CD4-positive, alpha-beta T cell treated with Interleukin-10 for 1 hour (primary cell): ENCODE data around the gene DIS3L2.

Experiments
- DNase-seq: peaks from one replicate; pipeline ENCODE4 v3.0.0-alpha.2; 2020

The DIS3L2 gene

DNA sequence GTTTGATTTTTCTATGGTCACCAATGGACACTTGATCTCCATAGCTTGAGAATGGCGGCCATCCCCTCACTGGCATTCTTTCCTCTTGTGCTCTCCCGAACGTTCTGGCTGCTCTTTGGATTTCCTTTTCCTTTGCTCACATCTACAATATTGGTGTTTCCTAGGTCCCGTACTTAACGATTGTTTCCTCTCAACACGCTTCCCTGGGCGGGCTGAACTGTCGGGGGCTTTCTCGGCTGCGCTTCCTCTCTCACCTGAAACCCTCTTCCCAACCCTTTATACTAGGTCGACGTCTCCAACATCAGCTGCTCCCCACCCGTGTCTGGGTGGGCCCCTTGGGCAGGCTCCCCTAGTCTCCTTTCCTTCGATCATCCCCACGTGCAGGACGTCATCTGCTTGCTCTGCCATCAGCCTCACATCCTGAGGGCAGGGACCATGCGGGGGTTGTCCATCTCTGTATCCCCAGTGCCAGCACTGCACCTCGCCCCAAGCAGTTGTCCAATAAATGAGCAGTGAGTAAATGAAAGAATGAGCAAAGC is 634 bp upstream of the DIS3L2 start:
- DNase-seq: no peak

DNA sequence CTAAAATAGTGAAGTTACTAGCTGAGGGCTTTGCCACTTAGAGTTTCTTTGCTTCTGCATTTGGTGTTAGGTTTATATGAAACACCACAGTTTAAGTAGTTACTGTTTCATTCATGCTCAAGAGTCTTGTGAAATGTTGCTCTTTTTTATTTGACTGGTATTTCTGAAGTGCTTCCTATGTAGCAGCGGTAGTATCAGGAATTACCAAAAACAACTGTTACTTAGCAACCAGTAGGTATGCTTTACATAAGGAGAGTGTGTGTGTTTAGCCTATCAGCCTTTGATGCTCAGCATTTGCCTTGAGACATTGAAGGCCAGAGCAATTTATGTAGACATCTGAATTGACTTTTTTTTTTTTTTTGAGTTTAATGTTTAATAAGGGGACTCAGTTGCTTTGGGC is 3.6 kb downstream of the DIS3L2 start:
- no peak for DNase-seq

DNA sequence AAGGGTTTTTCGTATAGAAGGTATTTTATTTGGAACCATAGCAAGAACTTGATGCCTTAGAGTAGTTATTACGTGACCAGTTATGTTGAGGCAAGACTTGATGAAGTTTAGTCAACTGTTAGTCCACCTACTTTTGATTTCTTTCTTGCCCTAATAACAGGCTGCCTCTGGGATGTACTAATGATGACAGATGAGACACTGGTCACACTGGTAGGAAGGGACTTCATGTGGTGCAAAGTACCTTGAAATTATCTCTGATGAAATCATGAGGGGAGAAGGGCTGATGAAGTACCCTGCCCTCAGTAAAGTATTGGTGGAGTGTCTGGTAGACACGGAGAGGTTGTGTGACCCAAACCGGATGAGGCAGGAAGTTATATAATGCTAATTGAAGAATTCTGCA is 5.4 kb downstream of the DIS3L2 start:
- DNase-seq: no peak

DNA sequence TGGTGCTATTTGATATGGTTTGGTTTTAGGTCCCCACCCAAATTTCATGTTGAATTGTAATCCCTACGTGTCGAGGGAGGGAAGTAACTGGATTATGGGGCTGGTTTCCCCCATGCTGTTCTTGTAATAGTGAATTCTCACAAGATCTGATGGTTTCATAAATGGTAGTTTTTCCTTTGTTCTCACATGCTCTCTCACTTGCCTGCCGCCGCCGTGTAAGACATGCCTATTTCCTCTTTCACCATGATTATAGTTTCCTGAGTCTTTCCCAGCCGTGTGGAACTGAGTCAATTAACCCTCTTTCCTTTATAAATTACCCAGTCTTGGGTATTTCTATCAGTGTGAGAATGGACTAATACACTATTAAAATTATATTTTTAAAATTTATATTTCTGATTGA is 7.3 kb downstream of the DIS3L2 start:
- DNase-seq: no peak

DNA sequence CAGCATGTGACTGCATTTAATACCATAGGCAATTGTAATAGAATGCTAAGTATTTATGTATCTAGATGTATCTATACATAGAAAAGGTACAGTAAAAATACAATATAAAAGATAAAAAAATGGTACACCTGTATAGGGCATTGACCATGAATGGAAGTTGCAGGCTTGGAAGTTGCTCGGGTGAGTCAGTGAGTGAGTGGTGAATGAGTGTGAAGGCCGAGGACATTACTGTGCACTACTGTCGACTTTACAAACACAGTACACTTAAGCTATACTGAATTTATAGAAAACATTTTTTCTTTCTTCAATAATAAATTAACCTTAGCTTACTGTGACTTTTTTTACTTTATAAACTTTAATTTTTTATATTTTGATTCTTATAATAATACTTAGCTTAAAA is 8.9 kb downstream of the DIS3L2 start:
- no peak for DNase-seq

DNA sequence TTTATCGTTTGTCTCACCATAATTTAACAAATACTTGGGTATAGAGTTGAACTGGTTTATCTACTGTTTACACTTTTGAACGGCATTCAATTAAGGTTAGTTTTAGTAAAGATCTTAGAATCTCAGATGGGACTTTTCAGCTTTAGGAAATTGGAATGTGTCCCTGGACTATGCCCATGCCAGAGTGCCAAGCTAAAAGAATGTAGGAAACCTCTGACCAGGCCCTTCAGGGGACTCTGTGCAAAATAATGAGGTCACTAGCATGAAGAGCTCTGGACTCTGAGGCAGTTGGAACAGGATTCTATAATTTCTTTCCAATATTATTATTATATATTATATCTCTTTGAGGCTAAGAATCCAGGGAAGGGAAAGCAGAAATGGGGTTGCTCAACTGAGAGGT is 13.5 kb downstream of the DIS3L2 start:
- no peak for DNase-seq

DNA sequence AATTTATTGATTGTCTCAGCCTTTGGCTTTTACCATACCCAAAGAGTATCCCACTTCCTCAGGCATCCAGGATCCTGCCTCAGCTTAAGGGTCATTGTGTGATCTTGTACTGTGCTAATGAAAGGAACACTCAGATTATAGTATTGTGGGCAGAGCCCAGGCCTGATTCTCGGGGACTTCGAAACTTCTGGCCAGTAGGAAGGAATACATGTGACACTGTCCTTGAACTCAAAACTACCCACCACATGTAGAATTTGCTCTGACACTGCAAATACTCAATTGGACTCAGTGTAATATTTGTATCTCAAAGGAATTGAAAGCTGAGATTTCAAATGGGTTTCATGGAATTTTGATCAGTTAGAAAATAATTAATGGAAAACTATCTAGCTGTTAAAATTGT is 15.9 kb downstream of the DIS3L2 start:
- no peak for DNase-seq

DNA sequence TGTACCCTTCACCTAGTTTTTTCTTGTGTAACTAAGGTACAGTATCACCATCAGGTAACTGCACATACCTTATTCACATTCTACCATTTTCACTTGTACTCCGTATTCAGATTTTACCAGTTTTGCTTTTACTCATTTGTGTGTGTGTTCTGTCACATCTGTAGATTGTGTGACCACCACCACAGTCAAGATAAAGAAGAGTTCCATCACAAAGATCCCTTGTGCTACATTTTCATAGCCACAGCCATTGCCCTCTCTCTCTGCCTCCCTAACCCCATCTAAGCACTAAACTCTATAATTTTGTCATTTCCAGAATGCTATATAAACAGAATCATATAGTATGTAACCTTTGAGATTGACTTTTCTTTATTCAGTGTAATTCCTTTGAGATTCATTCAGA is 23.5 kb downstream of the DIS3L2 start:
- DNase-seq: no peak

DNA sequence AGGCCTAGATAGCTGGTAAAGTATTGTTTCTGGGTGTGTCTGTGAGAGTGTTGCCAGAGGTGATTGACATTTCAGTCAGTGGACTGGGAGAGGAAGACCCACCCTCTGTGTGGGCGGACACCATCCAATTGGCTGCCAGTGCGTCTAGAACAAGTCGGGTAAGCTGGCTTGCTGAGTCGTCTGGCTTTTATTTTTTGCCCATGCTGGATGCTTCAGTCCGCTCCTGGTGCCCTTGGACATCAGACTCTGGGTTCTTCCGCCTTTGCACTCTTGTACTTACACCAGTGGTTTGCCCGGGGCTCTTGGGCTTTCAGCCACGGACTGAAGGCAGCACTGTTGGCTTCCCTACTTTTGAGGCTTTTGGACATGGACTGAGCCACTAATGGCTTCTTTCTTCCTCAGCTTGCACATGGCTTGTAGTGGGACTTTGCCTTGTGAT is 24.3 kb downstream of the DIS3L2 start:
- no peak for DNase-seq

DNA sequence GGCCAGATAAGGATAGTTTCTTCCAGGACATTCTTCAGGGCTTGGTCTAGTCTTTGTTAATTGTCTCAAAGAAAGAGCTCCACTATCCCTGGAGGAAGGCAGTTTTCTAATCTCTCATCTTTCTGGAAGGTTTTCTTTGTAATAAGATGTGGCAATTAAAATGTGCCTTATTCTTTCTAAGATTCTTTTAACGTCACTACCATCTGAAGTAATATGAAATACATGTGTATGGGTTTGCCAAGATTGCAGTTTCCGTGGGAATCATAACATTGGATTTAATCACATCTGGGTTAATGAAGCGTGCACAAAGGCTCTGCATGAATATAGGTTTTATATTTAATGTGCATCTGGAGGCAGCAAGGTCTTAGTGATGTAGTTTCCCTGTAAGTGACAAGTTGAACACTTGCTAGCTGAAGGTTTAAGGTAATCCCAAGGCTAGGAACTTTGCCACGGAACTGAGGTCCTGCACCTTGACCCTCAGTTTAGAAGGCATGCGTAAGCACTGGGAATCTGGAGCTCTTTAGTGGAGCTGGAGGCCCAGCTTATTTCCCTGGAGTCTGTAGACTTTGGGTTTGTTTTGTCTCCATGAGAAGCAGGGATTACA is 25.7 kb downstream of the DIS3L2 start:
- no peak for DNase-seq

DNA sequence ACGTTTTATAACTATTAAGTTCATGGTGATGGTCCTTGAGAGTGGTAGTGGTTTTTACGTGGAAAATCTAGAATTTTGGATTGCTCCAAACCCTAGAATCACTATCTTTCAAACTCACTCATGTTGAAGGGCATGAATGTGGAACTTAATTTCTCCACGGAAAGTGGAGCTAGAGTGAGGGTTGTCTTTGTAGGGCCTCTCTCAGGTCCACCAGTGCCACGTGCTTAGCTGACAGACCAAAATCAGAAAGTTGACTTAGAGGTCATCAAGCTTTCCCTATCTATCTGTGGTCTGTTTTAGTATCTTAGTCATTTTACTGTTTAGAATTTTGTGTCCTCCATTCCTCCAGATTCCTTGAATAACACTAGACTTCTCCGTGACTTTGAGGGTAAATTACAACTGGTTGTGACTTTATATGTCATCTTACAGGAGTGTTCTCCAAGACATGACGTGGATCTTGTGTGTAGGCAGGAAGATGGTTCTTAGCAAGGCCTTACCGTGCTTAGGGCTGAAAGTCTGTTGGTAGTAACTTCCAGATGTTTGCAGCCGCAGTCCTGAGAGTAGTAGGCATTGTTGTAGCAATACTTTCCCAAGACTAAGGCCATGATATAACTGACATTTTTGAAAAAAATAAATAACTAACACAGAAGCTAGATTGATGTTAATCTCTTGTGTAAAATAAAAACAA is 26.8 kb downstream of the DIS3L2 start:
- DNase-seq: no peak

DNA sequence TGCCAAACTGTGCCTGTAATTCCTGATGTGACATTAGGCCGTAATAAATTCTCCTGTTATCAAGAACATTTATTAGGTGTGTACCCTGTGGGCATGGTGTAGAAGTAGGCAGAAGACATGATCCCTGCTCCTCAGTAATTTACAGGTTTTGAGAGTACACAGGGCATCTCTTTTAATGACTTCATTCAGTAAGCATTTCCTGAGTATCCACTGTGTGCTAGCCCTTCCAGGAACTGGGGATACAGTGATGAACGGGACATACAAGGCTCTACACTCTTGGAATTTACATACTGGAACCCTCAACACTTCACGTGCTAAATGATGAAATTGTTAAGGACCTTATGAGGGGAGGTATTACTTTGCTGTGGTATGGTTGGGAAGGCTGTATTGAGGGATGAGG is 30.2 kb downstream of the DIS3L2 start:
- DNase-seq: no peak

DNA sequence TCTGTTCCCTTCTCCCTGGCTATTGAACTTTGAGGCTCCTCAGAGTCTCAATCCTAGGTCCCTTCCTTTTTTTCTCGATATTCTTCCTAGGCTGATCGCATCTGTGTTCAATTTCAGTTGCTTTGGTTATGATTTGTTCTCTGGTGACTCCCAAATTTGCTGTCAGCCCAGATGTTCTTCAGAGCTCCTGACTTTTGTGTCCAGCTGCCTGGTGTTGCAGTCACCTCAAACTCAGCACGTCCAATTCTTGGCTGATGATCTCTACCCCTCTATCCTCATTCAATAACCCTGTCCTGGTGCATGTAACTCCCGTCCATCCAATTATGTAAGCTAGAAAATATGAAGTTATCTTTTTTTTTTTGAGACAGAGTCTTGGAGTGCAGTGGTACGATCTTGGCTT is 31.4 kb downstream of the DIS3L2 start:
- no peak for DNase-seq

DNA sequence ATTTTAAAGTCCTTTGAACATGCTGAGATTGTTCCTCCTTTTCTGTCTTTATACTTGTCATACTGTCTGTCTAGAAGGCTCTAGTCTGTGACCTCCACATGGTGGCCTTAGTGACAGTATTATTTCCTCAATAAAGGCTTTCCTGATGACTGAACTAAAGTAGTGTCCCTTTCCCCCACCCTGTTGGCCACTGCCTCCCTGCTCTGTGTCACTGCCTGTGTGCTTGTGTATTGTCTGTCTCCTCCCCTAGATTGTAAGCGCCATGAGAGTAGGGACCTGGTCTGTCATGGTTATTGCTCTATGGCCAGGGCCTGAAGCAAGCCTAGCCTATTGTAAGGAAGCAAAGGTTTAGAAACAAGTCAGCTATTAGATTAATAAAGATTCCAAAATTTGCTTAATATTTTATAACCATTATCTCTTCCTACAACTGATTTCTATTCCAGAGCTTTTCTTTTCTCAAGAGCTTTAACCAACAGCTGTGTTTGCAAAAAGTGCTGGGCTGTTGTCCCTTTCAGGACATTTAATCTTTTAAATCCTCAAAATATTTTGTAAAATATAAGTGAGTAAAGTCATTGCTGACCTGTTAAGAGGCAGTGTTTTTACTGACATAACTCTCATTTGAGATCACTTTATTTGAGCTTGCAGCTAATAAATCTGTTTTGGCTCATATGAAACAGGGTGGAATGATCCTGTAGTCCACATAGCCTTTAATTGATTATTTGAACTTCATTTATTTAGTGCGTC is 35.5 kb downstream of the DIS3L2 start:
- DNase-seq: no peak

DNA sequence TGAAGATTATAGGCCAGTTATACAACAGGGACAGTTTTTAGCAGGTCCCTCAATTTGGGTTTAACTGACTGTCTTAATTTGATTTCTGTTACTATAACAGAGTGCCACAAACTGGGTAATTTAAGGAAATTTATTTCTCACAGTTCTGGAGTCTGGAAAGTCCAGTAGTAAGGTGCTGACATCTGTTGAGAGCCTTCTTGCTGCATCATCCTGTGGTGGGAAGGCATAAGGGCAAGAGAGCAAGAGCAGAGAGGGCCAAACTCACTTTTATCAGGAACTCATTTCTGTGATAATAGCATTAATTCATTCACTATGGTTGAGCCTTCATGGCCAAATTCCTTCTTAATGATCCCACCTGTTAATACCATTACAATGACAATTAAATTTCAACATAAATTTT is 36.5 kb downstream of the DIS3L2 start:
- no peak for DNase-seq

DNA sequence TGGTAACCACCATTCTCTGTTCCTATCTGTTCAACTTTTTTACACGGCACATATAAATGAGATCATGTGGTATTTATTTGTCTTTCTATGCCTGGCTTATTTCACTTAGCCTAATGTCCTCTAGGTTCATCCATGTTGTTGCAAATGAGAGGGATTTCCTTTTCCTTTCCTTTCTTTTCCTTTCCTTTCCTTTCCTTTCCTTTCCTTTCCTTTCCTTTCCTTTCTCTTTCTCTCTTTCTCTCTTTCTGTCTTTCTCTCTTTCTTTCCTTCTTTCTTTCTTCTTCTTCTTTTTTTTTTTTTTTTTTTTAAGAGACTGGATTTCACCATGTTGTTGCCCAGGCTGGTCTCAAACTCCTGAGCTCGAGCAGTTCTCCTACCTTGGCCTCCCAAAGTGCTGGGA is 38.9 kb downstream of the DIS3L2 start:
- no peak for DNase-seq

DNA sequence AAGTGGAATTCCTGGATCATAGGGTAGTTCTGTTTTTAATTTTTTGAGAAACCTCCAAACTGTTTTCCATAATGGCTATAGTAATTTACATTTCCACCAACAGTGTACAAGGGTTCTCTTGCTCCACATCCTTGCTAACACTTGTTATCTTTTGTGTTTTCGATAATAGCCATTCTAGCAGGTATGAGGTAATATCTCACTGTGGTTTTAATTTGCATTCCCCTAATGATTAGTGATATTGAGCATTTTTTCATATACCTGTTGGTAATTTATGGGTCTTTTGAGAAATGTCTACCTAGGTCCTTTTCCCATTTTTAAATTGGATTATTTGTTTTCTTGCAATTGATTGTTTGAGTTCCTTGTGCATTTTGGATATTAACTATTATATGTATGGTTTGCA is 39.6 kb downstream of the DIS3L2 start:
- DNase-seq: no peak

DNA sequence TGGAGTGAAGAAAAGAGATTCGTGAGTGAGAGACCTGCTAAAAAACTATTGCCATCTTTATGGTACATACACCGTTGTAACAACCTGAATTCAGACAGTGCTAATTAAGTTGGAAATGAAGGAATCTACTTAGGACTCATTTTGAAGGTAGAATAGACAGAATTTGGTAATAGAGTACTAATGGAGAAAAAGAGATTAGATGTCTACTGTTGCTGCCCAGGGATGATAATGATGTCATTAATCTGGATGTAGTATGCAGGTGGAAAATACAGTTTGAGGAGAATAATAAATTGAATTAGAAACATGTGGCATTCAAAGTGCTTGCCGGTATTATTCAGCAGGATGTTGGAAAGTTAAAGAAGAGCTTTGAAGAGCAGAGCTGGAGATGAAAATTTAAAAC is 44.7 kb downstream of the DIS3L2 start:
- no peak for DNase-seq

DNA sequence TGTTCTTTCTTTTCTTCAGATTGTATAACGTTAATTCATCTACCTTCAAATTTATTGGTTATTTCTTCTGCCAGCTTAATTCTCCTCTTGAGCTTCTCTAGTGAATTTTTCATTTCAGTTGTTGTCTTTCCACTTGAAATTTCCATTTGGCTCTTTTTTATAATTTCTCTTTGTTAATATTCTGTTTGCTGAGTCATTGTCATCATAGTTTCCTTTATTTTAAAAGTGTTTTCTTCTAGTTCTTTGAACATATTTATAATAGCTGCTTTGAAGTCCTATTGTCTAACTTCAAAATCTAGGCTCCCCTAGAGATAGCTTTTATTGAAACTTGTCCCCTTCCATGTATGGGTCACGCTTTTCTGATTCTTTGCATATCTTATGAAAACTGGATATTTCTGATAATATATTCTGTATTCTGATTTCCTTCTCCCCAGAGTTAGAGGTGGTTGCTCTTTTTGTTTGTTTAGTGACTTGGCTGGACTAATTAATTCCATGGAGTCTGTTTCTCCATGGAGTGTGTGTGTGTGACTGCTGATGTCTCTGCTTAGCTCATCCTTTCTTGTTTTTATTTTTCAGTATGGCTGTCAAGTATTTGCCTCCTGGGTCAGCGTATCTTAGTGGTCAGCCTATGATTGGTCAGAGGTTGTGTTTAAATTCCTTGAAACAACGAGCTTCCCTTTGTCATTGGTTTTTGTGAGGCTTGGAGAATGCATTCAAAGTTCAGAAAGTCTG is 47.6 kb downstream of the DIS3L2 start:
- DNase-seq: no peak

DNA sequence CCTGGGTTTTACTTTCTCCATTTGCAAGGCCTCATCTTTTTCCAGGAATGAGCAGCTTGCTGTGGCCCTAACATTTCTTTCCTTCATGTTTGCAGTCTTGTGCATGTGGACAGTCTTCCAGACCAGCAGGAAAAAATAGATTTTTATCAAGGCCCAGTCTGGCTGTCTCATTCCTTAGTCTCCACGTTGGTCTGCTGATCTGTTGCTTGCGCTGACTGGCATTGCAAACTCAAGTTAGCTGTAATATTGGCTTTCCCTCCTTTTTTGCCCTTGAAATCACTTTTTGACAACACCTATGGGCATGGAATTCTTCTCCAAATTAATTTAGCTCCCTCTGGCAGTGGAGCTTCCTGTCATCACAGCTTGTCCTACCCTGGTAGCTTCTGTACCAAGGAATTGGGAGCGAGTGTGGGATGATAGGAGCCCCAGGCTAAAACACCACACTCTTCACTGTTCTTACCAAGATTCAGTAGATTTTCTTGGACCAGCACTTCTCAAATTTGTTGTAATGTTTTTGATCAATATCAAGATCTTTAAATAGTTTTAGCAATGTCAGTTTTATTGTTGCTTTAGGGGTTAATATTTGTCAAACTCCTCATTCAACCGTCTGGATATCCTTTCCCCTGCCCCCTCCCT is 48.2 kb downstream of the DIS3L2 start:
- DNase-seq: no peak

DNA sequence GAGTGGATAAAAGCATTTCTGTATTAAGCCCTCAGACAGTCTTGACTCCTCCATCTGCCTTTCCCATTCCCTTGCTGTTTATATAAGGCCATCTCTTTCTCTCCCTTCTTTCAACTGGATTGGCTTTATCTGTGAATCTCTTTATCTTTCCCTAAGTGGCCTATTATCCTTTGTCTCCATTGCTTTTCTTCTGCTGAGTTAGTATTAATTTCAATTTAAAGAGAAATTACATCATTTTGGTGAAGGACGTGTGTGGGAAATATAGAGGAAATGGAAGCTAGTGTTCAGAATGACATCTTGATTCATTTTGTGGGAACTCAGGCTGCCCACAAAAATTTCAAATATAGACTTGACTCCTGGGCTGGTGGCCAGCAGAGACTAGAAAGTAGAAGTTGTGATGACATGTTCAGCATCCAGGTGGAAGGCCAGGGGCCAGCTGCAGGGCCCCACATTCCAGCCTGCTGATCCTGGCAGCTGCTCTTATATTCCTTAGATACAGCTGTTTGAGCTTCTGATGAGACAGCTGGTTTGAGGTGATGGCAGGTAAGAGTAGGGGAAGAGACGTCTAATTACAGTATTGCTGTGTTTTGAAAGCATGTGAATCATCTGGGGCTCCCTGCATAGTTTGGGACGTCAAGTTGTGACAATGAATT is 52.3 kb downstream of the DIS3L2 start:
- DNase-seq: no peak

DNA sequence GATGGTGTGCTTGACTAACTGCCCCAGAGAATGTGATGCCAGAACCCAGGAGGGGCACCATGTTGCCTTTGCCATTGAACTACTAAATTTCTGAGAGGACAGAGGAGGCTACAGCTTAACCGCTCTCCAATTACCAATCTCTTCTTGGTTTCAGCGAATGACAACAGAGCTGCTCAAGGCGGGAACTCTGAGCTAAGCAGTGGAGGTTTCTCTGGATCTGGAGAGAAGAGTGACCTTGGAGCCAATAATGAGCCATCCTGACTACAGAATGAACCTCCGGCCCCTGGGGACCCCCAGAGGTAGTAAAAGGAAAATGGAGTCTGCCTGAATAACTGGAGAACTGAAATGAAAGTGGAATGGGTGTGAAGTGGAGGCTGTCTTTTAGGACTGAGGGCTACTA is 53.2 kb downstream of the DIS3L2 start:
- no peak for DNase-seq
